GM19397 (cell line): ENCODE data around the gene ZSCAN25.
"Not testable (repeated sequence)": the region's sequence is repeated elsewhere in the genome, so short reads cannot be mapped to it uniquely, and the experiment has no call there.

Source experiments
- ATAC-seq: cut with Tn5 transposase; IDR thresholded peaks from one replicate; pipeline ENCODE4 v1.9.1; 2021; ENCODE audit warnings: mild to moderate bottlenecking, moderate library complexity; ENCODE audit not compliant: unreplicated experiment

ZSCAN25 gene

DNA sequence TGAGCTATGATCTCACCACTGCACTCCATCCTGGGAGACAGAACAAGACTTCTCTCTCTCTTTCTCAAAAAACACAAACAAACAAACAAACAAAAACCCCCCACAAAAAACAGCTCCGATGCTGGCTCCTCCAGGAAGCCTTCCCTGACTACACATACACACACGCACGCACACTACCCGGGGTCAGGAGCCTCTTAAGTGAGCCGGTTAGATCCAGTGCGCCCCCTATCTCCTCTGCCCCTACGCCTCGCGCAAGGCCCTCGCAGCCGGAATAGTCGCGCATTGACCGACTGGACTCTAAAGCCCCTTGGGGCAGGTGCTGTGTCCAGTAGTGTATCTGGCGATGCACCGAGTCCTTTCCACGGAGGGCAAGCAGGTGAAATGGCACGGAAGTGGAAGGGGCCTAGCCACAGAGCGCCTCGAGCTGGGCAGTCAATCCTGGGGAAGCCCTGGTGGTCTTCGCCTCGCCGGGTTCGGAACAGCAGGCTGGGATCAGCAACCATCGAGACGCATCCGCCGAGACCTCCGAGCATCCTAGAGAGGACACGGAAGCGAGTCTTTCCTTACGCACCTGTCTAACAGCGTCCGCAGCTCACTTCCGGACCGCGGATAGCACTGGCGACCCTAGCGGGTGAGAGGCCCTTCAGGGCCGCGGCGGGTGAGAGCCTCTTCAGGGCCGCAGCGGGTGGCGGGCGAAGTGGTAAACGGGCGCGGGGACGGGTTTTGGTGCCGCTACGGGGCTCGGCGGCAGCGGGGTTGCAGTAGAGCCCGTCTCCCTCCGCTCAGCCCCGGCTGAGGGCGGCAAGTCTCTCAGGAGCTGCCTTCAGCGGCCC is at the start of gene ZSCAN25:
ZSCAN25 (plus strand) TSS at position 588 of the 833 bp plus-strand sequence. CDS start 2,661 bp downstream, outside the sequence.
- peak; percentile 93 for ATAC-seq

DNA sequence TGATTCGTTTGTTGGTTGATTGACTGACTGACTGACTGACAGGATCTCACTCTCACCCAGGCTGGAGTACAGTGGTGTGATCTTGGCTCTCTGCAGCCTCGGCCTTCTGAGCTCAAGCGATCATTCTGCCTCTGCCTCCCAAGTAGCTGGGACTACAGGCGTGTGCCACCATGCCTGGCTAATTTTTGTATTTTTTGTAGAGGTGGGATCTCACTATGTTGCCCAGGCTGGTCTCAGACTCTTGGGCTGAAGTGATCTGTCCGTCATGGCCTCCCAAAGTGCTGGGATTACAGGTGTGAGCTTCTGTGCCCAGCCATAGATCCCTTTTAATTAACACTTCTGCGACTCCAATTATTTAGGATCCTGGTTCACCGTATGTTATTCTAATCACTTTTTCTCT is 48.0 kb upstream of the ZSCAN25 start:
- ATAC-seq = not testable (repeated sequence)

DNA sequence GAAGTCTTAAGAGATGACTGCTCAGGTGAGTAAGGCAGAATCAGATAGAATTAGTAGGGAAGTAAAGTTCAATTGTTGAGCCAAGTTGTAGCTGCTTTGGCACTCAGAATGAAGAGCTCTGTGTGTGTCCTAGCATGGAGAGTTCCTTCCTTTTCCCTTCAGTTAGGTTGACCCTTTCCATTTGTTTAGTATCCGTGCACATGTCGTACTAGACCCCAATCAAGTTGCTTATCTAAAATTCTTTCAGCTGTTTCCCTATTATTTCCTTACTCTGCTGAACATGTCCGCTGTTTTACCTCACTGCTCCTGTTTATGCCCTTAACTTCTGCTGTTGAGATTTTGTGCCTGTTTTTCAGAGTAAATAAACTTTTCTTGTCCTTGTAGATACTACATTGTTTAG is 45.0 kb upstream of the ZSCAN25 start:
- no peak for ATAC-seq

DNA sequence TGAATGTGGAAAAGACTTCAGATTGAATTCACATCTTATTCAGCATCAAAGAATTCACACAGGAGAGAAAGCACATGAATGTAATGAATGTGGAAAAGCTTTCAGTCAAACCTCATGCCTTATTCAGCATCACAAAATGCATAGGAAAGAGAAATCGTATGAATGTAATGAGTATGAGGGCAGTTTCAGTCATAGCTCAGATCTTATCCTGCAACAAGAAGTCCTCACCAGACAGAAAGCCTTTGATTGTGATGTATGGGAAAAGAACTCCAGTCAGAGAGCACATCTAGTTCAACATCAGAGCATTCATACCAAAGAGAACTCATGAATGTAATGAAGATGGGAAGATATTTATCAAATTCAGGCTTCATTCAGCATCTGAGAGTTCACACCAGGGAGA is 43.5 kb upstream of the ZSCAN25 start:
- no peak for ATAC-seq

DNA sequence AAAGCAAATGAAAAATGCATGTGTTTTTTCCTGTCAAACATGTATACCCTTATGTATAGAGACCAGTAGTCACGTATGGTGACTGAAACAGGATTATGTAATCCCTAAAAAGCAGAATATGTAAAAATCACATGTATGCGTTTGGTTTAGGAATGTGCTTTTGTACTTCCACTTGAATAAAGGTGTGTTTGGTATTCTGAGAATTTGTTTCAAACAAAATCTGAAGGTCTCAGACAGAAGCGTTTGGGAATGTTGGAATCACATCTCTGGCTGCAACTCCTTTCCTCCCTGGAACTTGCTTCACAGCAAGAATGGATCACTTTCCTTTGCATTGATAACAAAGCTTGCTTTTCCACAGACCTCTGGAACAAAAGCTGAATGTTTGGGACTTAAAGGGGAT is 40.5 kb upstream of the ZSCAN25 start:
- no peak for ATAC-seq

DNA sequence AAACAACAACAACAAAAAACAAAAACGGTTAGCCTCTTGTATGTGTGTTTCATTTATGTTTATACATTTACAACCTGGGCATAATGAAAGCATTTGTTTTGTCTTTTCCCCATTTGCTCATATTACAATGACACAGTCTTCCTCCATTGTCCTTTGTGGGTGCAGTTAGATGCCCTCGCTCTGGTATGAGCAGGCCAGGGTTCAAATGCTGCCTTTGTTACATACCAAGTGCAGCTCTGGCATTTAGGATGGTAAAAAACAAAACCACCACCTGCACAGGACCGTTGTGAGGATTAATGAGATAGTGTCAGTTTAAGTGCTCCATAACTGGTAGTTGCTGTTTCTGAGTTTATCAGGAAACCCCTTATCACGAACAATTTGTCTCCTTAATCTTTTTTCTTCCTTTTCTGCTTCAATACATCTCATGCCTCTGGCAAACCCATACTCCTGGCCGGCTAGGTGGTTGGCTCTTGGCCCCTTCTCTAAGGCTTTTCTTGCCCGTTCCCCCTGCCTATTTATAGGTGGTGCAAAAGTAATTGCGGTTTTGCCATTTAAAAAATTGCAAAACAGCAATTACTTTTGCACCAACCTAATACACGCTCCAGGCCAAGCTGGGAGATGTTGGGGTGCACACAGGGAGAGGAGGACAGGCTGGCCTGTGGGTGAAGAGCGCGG is 37.3 kb upstream of the ZSCAN25 start:
- no peak for ATAC-seq

DNA sequence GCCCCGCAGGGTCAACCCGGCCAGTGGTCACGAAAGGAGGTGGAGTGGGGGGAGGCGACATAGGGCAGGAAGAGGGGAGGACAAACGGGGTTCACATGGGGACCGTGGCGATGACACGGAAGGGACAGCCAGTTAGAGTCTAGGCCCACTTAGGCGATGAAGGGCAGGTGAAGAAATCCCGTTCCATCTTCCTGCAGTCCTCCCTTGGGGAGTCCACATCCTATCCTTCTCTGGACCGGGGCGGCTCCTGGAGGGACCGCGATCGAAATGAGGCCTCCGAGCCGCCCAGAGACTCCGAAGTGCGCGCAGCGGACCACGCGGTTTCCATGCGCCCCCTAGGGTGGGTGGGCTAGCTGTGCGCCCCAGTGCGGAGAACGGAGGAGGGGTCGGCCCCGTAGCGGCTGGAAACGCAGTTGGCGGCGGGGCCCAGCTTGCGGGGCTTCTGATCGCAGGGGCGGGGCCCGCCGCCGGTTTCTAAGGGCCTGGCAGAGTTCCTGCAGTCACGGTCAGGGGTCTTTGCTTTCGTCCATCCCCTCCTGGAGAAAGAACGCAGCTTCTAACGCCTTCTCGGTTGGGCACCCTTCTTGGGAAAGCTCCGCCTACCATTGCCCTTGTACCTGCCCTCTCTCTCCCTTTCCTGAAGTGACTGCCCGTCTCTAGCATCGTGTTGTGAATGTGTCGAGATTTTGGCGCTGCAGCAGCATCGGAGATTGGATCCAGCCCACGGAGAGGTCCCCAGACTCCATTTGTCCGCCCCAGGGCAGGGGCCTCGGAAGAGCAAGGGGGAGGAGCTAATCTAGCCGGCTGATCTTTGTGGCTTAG is 36.6 kb upstream of the ZSCAN25 start:
- ATAC-seq = no peak

DNA sequence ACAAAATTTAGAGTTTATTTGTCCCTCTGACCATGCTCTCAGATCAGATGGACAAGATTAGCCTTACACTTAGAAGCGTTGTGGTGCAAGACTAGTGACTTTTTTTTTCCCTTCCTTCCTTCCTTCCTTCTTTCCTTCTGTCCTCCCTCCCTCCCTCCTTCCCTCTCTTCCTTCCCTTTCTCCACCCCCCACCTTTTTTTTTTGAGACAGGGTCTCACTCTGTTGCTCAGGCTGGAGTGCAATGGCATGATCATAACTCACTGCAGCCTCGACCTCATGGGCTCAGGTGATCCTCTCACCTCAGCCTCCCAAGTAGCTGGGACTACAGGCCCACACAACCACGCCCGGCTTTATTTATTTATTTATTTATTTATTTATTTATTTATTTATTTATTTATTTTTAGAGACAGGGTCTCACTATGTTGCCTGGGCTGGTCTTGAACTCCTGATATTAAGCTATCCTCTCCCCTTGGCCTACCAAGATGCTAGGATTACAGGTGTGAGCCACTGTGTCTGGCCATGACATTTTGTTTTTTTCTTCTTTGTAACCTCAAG is 35.9 kb upstream of the ZSCAN25 start:
- ATAC-seq = not testable (repeated sequence)

DNA sequence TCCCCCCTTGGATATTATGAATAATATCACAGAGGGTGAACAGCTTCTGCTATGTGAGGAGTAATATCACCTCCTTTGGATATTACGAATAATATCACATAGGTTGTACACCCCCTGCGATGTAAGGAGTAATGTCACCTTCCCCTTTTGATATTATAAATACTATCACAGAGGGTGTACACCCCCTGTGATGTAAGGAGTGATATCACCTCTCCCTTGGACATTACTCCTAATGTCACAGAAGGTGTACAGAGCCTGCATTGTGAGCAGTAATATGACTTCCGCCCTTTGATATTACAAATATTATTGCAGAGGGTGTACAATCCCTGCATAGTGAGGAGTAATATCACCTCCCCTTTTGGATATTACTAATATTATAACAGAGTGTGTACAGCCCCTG is 27.9 kb upstream of the ZSCAN25 start:
- no peak for ATAC-seq

DNA sequence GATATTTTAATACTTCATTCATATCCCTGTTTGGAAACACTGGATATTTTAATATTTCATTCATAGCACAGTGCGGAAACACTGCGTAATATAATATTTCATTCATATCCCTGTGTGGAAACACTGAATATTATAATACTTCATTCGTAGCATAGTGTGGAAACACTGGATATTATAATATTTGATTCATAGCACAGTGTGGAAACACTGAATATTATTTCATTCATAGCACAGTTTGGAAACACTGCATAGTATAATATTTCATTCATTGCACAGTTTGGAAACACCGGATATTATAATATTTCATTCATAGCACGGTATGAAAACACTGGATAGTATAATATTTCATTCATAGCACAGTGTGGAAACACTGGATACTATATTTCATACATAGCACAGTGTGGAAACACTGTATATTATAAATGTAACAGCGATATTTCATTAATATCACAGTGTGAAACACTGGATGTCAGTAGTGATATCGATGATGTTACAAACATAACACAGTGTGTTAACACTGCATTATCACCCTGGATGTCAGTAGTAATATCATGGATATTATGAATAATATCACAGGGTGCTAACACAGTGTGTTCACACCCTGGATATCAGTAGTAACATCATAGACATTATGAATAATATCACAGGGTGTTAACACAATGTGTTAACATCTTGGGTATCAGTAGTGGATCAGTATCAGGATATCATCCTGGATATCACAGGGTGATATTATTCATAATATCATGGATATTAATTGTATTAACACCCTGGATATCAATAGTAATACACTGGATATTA is 21.6 kb upstream of the ZSCAN25 start:
- no peak for ATAC-seq

DNA sequence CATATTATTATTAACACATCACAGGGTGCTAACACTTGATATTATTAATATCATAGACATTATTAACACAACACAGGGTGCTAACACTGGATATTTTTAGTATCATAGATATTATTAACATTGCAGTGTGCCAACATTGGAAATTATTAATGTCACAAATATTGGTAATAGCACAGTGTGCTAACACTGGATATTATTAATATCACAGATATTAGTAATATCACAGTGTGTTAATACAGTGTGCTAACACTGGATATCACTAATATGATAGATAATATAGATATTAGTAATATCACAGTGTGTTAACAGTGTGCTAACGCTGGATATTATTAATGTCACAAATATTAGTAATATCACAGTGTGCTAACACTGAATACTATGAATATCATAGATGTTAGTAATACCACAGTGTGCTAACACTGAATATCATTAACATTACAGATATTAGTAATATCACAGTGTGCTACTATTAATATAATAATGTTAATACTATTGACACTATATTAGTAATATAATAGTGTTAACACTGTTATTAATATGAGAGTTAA is 20.3 kb upstream of the ZSCAN25 start:
- ATAC-seq = no peak

DNA sequence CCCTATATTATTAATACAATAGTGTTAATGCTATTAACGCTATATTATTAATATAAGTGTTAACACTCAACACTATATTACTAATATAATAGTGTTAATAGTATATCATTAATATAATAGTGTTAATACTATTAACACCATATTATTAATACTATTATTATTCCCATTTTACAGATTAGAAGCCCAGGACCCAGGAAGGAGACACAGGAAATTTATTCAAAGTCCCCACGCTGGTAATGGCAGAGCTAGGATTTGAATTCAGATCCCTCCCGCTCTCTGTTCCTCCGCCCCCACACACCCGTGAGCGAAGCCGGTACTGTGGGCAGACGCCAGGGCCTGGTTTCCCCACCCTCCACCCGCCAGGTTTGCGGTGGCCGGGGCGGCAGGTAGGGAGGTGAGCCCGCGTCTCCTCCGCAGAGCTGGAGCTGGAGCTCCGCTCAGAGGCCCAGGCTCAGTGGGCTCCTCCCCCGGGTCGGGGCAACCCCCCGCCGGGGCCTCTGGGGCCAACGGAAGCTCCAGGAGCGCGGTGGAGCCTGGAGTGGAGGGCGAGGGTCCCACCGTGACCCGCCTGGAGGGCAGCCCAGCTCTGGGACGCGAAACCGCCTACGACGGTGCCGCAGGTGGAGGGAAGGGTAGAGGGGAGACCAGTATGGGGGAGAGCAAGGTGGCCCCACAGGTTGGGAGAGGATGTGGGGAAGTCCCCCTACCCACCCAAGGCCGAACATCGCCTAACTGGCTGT is 18.8 kb upstream of the ZSCAN25 start, which contains the start of gene TMEM225B:
TMEM225B (plus strand) TSS at position 506 of the 740 bp plus-strand sequence. CDS start 6,122 bp downstream, outside the sequence.
- no peak for ATAC-seq

DNA sequence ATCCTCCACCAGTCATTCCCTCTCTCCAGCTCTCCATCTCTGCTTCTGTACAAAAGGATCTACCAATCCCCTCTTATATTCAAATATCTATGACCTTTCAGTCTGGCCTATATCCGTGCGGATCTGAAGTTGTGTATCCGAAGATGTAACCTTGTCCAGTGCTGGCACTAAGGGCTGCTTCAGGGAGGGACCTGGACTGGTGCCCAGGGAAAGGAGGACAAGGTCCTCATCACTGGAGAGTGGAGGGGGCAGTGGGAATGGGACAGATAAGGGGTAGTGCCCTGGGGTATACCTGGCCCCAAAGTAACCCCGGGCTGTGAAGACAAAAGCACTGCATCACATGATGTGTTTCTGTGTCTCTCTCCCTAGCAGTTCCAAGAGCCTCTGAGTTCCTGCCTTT is 16.9 kb upstream of the ZSCAN25 start:
- ATAC-seq = no peak

DNA sequence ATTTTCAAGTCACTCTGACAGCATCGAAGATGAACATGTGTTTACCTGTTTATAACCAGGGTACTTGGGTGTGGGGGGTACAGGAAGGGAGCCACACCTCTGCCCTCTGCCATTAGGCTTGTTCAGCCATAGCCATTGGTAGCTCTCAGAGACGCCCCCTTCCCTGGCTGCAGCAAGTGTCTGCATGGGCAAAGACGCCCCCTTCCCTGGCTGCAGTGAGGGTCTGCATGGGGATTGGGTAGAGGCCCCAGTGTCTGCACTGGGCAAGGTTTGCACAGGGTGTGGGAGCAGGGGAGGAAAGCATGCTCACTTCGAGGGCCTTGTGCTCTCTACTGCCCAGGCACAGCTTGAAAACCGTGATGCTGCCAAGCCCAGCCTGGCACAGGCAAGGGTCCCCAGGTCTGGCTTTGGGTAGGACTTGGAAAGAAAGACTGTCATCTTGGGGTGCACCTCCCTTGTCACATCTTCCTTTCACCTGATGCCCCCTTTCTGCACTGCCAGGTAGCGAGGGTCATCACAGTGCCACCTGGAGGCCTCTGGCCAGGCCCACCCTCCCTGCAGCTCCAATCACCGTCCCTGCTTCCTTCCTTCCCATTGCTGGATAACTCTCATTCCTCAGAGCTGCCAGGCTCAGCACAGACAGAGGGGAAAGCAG is 15.0 kb upstream of the ZSCAN25 start:
- ATAC-seq = no peak

DNA sequence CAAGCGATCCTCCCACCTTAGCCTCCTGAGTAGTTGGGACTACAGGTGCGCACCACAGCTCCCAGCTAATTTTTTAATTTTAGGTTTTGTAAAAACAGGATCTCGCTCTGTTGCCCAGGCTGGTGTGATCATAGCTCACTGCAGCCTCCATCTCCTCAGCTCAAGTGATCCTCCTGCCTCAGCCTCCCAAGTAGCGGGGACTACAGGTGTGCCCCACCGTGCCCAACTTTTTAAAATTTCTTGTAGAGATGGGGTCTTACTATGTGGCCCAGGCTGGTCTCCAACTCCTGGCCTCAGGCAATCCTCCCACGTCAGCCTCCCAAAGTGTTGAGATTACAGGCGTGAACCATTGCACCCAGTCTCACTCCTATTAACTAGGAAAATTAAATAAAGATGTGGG is 11.2 kb upstream of the ZSCAN25 start:
- ATAC-seq = no peak

DNA sequence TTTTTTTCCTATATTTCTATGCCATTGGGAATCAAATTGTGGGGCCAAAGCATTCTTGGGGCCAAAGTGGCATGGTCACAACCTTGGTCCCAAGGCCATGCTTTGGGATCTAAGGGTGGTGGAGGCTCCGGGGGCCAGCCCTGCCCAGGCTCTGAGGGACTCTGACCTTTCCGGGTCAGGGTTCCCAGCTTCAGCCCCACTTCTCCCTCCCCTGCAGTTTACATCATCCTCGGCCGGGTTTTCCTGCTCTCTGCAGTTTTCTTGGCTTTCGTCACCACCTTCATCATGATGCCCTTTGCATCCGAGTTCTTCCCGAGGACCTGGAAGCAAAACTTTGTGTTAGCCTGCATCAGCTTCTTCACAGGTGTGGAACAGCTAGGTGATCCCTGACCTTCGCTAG is 10.2 kb upstream of the ZSCAN25 start:
- ATAC-seq = no peak

DNA sequence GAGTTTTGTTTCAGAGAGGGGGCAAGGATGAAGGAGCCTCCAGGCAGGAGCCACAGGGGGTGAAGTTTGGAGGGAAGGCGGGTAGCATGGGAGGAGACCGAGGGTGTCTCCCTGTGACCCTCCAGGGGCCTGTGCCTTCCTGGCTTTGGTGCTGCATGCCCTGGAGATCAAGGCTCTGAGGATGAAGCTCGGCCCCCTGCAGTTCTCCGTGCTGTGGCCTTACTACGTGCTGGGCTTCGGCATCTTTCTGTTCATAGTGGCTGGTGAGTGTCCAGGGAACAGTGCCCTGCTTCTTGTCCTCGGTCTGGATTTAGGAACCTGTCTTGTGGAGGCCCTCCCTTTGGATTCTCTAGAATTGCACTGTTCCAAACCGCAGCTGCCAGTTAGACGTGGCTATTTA is 9.2 kb upstream of the ZSCAN25 start:
- no peak for ATAC-seq

DNA sequence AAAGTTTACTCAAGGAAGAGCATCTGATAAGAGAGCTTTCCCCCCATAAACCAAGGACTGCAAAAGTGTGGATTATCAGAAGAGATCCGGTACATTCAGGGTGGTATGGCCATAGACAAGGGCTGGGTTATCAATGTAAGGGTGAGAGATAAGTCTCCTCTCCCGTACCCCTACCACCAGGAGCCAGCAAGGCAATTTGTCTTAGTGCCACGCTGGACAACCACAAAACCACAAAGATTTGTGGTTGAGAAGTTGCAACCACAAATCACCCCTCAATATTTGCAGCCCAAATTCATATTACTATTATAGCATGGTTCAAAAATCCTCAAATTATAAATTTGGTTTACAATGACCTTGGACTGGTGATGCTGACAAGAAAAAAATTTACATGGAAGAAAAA is 2.3 kb upstream of the ZSCAN25 start:
- no peak for ATAC-seq

DNA sequence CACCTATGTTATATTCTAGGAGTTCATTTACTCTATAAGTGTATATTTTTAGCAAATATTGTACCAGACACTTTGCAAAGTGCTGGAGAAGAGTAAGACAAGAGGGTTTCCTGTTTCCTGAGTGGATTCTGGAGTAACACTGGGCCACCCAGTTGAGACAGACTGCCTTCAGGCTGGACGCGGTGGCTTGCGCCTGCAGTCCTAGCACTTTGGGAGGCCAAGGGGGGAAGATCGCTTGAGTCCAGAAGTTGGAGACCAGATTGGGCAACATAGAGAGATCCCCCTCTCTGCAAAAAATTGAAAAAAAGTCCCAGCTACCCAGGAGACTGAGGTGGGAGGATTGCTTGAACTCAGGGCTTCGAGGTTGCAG is 772 bp upstream of the ZSCAN25 start:
- ATAC-seq = no peak
